ENCODE data around the gene EML5. TPM values are rescaled to one million over a fixed set of nuclear protein-coding genes. Genes with fewer than 3 reads are reported as not detected.
"Not testable (repeated sequence)": the region's sequence is repeated elsewhere in the genome, so short reads cannot be mapped to it uniquely, and the experiment has no call there.

The EML5 gene
- polyA plus RNA-seq (ENCODE audit: insufficient read length in 3 of 3), result 1 to 10 TPM; 2.3 to 3.3 (median 2.9) TPM
- long read RNA-seq, donor 1, result 0 reads
- long read RNA-seq, donor 2, result 0 reads
- long read RNA-seq, donor 3, result 0 reads
- long read RNA-seq, donor 4, result 0 reads
- long read RNA-seq, donor 5, result 0 reads
- long read RNA-seq, donor 6, partial matches to known transcripts, result 39 of 39 reads
- long read RNA-seq, donor 6, other reads (novel, unspliced or antisense), result 0 of 39 reads
- long read RNA-seq, donor 7, result 0 reads
- long read RNA-seq, donor 8, result 0 reads
- long read RNA-seq, donor 9, result 0 reads
- long read RNA-seq, donor 10, partial matches to known transcripts, result 0 of 2 reads
- long read RNA-seq, donor 10, other reads (novel, unspliced or antisense), result 0 of 2 reads
- long read RNA-seq, donor 11, partial matches to known transcripts, result 0 of 1 reads
- long read RNA-seq, donor 11, other reads (novel, unspliced or antisense), result 0 of 1 reads
- long read RNA-seq, donor 12, result 0 reads
- long read RNA-seq, donor 13, result 0 reads
- long read RNA-seq, donor 14, result 0 reads
- long read RNA-seq, donor 15, result 0 reads
- long read RNA-seq, donor 16, result 0 reads

- peak in 9 of 11 donors; percentile 27 to 79 (median 66) for DNase-seq (ENCODE audit: extremely low read depth in 1 of 11, low read depth in 9 of 11, low spot score in 4 of 11)
These were observed at the start of gene EML5 for GRCh38 chr14:88792473-88793258. Gene EML5, minus strand, starts transcription at chr14:88792953. Its CDS starts 450 bp downstream, at chr14:88792503.

- DNase-seq (ENCODE audit: extremely low read depth in 1 of 11, low read depth in 9 of 11, low spot score in 4 of 11), result no peak
These were observed 49.7 kb upstream of the EML5 start for GRCh38 chr14:88842414-88842813.

- DNase-seq (ENCODE audit: extremely low read depth in 1 of 11, low read depth in 9 of 11, low spot score in 4 of 11), result no peak
These were observed 49.0 kb upstream of the EML5 start for GRCh38 chr14:88841741-88842140.

- no peak for DNase-seq (ENCODE audit: extremely low read depth in 1 of 11, low read depth in 9 of 11, low spot score in 4 of 11)
These were observed 48.2 kb upstream of the EML5 start for GRCh38 chr14:88840926-88841325.

DNA sequence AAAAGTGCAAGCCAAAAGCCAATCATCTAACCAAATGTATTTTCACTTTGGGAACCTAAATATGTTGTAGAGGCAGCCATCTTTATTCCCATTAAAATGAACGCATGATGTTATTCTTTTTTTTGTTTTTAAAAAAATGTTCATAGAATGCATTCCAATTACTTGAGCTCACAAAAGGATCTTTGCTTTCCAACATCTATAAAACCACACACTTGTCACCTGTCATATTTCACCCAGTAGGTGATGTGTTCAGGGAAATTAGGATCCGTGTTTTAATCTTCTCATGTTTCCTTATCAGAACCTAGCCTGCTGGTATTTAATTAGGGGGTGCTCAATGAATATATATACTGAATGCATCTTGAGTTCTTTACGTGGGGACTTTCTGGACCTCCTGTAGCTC lies 45.3 kb upstream of the EML5 start:
- DNase-seq (ENCODE audit: extremely low read depth in 1 of 11, low read depth in 9 of 11, low spot score in 4 of 11), result no peak

DNA sequence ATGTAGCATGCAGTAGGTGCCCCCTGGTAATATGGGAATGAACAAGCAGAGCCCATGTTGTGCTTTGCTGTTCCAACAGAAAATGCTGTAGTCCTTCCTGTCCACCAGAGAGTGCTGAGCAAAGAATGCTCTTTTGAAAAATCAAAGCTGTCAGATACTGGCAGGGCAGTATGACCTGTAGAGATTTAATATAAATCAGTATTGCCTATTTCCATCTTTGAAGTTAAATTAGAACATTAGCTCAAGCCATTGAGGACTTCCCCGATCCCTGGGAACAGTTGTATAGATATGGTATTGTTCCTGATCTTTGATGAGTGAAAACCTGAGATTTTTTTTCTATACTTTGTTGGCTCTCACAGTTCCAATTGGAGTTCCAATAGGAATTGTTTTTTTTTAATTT lies 44.7 kb upstream of the EML5 start:
- DNase-seq (ENCODE audit: extremely low read depth in 1 of 11, low read depth in 9 of 11, low spot score in 4 of 11), result no peak

DNA sequence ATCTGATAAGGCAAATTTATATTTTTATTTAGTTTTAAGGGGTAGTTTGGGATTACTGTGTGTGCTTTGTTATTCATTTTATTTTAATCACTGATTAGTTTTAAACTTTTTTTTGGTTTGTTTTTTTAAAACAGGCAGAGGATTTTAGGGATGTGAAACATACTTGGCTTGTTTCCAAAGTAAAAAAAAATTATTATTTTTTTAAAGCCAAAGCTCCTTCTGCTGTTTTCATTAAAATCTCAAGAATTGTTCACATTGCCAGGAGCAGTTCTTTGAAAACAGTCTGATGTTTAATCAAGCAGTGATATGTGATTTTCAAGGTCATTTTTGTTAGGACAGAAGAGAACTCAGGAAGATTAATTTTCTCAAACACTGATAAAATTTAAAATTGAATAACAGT lies 42.9 kb upstream of the EML5 start:
- no peak for DNase-seq (ENCODE audit: extremely low read depth in 1 of 11, low read depth in 9 of 11, low spot score in 4 of 11)

GRCh38 chr14:88834883-88835431 lies 42.2 kb upstream of the EML5 start:
- no peak for DNase-seq (ENCODE audit: extremely low read depth in 1 of 11, low read depth in 9 of 11, low spot score in 4 of 11)

DNA sequence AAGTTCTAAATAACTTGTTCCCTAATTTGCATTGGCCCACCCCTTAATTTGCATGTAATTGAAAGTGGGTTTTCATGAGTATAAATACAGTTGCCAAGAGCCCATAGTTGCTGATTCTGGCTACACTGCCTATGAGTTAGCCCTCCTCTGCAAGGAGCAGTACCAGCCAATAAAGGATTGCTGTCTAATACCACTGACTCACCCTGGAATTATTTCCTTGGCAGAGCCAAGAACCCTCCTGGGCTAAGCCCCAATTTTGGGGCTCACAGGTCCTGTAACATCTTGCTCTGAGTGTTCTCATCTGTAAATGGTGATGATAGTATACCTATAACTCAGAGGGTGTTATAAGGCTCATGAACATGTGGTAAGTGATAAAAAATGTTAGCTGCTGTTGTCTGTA lies 38.5 kb upstream of the EML5 start:
- DNase-seq (ENCODE audit: extremely low read depth in 1 of 11, low read depth in 9 of 11, low spot score in 4 of 11), result no peak

DNA sequence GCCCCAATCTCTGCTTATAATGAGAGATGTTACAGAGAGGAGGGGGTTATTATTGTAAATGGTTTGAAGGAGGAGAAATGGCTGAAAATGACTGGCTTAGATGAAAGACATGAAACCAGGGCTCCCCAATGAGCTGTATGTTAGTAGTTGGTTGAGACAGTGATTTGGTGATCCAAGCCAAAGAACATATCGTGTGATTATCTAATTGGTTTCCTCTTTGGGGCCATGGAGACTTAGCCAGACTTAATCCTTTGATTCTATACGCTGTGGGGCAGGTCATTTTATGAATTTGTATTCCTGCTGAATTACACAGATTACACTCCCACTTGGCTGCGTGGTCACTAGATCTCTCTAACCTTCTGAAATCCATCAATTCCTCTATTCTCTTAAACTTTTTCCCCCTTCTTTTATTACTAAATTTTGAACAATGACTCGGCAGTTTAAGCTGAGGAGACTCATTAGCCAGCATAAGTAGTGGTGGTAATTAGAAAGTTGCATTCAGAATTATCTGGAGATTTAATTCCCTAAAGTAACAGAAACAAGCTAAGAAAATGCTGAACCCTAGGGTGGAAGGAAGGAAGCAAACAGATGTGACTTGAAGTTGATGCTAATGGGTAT lies 37.0 kb upstream of the EML5 start:
- DNase-seq (ENCODE audit: extremely low read depth in 1 of 11, low read depth in 9 of 11, low spot score in 4 of 11), result no peak

DNA sequence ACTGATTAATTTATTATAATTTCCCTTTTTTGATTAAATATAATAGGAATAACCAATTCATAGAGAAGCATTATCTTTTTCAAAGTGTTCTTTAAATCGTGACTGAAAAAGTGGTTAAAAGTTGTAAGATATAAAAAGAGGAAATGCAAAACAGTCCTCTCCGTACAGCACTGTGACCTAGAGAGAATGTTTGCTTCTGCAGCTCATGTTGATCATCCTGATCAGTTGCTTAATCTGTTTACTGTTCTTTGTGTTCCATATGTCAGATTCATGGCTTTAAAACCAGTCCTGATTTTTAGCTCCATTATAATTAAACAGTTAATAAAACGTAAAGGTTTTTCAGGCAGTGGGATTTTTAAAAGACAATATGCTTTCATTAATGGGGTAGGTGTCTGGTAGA lies 36.4 kb upstream of the EML5 start:
- DNase-seq (ENCODE audit: extremely low read depth in 1 of 11, low read depth in 9 of 11, low spot score in 4 of 11), result no peak

DNA sequence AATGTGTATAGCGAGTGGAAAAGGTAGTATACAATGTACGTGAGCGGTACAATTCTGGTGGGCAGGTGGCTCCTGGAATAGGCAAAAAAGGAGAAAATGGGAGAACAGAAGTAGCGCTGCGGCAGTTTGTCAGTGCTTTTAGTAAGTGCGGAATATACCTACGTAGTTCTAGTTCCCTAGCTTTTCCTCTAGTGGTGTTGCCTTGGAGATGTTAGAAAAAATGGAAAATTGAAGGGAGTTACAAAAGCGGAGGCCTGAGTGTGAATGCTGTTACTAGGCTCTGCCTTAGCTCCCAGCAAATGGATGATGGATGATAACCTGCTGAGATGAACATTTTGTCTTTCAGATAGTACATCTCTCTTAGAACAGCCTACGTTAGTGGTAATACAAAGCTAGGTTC lies 32.8 kb upstream of the EML5 start:
- no peak for DNase-seq (ENCODE audit: extremely low read depth in 1 of 11, low read depth in 9 of 11, low spot score in 4 of 11)

- DNase-seq (ENCODE audit: extremely low read depth in 1 of 11, low read depth in 9 of 11, low spot score in 4 of 11), result peak in 1 of 11 donors; percentile 10
These were observed 32.3 kb upstream of the EML5 start for GRCh38 chr14:88825078-88825458.

DNA sequence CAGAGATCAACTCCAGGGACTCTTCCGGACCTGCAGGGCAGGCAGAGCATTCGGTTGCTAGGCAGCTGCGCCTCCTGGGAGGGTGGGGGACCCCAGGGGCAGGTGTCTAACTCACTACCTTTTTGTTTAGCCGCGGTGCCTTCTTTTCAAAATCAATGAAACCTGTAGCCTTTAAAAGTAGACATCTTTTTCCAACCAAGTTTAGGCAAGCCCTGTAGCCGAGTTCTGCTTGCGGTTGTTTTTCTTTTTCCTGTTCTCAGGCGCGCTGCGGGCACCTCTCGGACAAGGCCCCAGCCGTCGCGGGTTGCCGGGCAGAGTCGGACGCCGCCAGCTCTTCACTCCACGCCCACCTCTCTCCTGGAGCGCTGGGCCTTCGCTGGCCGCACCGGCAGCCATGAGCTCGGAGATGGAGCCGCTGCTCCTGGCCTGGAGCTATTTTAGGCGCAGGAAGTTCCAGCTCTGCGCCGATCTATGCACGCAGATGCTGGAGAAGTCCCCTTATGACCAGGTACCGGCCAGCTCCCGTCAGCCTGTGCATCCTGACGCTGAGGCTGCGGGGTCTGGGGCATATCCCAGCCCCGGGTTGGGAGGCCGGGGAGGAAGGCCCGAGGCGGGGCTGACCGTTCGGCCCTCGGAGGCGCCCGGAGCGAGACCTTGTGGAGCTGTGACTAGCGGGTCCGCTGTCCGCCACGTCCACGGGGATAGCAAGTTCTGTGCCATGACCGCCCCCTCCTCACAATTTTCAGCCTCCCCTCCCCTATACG lies 31.7 kb upstream of the EML5 start, which contains the start of gene TTC8:
TSS of gene TTC8 (plus strand) at position 338 of the 764 bp plus-strand sequence. CDS start at position 395, 57 bp downstream.
- peak; percentile 71 to 89 (median 85) for DNase-seq (ENCODE audit: extremely low read depth in 1 of 11, low read depth in 9 of 11, low spot score in 4 of 11)

DNA sequence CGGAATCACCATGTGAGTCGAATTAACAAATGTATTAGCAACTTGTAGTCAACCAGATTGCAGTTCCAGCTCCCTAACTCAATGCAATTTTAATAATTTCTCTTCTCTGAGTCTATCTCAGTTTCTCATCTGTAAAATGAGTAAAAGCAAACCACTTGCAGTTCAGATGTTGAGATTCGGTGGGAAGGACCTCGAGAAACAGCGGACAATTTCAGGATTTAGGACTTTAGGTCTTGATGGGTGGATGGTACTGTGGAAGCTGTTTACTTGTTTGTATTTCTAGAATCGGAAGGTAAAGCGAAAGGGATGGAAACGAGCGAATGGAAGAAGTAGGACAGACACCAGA lies 31.2 kb upstream of the EML5 start:
- DNase-seq (ENCODE audit: extremely low read depth in 1 of 11, low read depth in 9 of 11, low spot score in 4 of 11), result no peak

GRCh38 chr14:88821888-88822287 lies 29.1 kb upstream of the EML5 start:
- DNase-seq (ENCODE audit: extremely low read depth in 1 of 11, low read depth in 9 of 11, low spot score in 4 of 11), result no peak

DNA sequence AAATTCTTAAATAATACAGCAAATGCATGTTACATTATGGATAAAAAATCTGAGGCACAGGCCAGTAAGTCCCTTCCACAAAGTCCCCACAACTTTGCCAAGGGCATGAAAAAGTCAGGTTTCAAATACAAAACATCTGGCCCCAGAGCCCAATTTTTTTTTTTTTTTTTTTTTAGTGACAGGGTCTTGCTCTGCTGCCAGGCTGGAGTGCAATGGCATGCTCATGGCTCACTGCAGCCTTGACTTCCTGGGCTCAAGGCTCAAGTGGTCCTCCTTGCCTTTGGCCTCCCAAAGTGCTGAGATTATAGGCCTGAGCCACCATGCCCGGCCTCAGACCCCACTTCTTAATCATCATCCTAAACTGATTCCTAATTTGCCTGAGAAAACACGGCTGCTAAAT lies 28.6 kb upstream of the EML5 start:
- DNase-seq (ENCODE audit: extremely low read depth in 1 of 11, low read depth in 9 of 11, low spot score in 4 of 11), result no peak

DNA sequence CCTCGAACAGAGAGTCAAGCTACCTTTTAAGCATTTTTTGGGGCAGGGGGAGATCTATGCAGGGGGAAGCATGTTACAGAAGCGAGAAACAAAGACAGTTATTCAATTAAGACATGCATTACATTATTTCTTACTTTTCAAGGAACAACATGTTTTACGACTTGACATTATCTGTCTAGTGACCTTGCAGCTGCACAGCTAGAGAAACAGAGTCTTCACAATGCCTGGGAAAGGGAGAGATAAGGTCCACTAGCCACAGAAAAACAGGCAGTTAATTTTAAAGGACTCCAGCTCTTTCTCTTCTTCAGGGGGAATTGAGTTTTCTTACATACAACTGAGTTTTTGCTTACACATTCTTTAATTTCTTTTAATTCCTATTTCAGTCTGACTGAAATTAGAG lies 26.9 kb upstream of the EML5 start:
- DNase-seq (ENCODE audit: extremely low read depth in 1 of 11, low read depth in 9 of 11, low spot score in 4 of 11), result not testable (repeated sequence)

DNA sequence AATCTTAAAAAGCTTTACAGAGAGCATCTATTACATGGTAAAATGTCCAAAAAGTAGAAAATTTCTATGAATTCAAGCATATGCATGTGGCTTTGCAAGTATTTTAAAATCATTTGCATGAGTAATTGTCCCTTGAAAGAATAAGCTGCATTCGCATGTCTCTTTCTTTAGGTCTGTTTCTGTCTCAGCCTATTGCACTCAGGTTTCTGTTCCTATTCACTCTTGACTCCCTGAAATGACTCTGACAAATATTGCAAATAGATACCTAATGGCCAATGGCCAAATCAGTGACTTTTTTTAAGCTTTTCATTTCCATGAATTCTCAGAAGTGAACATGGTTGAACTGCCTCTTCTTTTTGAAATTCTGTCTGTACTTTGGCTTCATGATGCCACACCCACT lies 25.3 kb upstream of the EML5 start:
- DNase-seq (ENCODE audit: extremely low read depth in 1 of 11, low read depth in 9 of 11, low spot score in 4 of 11), result no peak
